Measurements from ENCODE around the gene DSPP. TPM values are rescaled to one million over a fixed set of nuclear protein-coding genes. Genes with fewer than 3 reads are reported as not detected.

DSPP gene
- total and polyA plus RNA-seq, 2 experiments from 2014 or later: 0.08 TPM; not detected in 1

GRCh38 chr4:87616268-87616667, 7.9 kb downstream of the DSPP start (continued):
- TF ChIP-seq, protein P1, sequence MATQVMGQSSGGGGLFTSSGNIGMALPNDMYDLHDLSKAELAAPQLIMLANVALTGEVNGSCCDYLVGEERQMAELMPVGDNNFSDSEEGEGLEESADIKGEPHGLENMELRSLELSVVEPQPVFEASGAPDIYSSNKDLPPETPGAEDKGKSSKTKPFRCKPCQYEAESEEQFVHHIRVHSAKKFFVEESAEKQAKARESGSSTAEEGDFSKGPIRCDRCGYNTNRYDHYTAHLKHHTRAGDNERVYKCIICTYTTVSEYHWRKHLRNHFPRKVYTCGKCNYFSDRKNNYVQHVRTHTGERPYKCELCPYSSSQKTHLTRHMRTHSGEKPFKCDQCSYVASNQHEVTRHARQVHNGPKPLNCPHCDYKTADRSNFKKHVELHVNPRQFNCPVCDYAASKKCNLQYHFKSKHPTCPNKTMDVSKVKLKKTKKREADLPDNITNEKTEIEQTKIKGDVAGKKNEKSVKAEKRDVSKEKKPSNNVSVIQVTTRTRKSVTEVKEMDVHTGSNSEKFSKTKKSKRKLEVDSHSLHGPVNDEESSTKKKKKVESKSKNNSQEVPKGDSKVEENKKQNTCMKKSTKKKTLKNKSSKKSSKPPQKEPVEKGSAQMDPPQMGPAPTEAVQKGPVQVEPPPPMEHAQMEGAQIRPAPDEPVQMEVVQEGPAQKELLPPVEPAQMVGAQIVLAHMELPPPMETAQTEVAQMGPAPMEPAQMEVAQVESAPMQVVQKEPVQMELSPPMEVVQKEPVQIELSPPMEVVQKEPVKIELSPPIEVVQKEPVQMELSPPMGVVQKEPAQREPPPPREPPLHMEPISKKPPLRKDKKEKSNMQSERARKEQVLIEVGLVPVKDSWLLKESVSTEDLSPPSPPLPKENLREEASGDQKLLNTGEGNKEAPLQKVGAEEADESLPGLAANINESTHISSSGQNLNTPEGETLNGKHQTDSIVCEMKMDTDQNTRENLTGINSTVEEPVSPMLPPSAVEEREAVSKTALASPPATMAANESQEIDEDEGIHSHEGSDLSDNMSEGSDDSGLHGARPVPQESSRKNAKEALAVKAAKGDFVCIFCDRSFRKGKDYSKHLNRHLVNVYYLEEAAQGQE (IDR thresholded peaks at IDR 0.05; ENCODE audit: unreplicated experiment): no peak

- no peaks in the 10 kb centered on the region for H3K79me2 ChIP-seq (replicated peaks; ENCODE audit: insufficient read depth)
- H2AFZ ChIP-seq: peak overlapping the region; percentile 21; the same call in 1 of the 2 replicates
- TF ChIP-seq, protein P2, sequence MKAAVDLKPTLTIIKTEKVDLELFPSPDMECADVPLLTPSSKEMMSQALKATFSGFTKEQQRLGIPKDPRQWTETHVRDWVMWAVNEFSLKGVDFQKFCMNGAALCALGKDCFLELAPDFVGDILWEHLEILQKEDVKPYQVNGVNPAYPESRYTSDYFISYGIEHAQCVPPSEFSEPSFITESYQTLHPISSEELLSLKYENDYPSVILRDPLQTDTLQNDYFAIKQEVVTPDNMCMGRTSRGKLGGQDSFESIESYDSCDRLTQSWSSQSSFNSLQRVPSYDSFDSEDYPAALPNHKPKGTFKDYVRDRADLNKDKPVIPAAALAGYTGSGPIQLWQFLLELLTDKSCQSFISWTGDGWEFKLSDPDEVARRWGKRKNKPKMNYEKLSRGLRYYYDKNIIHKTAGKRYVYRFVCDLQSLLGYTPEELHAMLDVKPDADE (IDR thresholded peaks at IDR 0.05): no peak
- TF ChIP-seq ZNF331 (CRISPR knock-in tag; IDR thresholded peaks at IDR 0.05; ENCODE audit: low read depth): no peak
- TF ChIP-seq CREB1 (CRISPR knock-in tag; IDR thresholded peaks at IDR 0.05; ENCODE audit: low read depth): no peak
- no peak for TF ChIP-seq EZH2phosphoT487 (IDR thresholded peaks at IDR 0.05; ENCODE audit: unreplicated experiment)
- TF ChIP-seq EZH2 (IDR thresholded peaks at IDR 0.05; ENCODE audit: low read depth, unreplicated experiment): no peak
- TF ChIP-seq, protein P1 (IDR thresholded peaks at IDR 0.05; ENCODE audit: unreplicated experiment): no peak
- TF ChIP-seq, protein P3, sequence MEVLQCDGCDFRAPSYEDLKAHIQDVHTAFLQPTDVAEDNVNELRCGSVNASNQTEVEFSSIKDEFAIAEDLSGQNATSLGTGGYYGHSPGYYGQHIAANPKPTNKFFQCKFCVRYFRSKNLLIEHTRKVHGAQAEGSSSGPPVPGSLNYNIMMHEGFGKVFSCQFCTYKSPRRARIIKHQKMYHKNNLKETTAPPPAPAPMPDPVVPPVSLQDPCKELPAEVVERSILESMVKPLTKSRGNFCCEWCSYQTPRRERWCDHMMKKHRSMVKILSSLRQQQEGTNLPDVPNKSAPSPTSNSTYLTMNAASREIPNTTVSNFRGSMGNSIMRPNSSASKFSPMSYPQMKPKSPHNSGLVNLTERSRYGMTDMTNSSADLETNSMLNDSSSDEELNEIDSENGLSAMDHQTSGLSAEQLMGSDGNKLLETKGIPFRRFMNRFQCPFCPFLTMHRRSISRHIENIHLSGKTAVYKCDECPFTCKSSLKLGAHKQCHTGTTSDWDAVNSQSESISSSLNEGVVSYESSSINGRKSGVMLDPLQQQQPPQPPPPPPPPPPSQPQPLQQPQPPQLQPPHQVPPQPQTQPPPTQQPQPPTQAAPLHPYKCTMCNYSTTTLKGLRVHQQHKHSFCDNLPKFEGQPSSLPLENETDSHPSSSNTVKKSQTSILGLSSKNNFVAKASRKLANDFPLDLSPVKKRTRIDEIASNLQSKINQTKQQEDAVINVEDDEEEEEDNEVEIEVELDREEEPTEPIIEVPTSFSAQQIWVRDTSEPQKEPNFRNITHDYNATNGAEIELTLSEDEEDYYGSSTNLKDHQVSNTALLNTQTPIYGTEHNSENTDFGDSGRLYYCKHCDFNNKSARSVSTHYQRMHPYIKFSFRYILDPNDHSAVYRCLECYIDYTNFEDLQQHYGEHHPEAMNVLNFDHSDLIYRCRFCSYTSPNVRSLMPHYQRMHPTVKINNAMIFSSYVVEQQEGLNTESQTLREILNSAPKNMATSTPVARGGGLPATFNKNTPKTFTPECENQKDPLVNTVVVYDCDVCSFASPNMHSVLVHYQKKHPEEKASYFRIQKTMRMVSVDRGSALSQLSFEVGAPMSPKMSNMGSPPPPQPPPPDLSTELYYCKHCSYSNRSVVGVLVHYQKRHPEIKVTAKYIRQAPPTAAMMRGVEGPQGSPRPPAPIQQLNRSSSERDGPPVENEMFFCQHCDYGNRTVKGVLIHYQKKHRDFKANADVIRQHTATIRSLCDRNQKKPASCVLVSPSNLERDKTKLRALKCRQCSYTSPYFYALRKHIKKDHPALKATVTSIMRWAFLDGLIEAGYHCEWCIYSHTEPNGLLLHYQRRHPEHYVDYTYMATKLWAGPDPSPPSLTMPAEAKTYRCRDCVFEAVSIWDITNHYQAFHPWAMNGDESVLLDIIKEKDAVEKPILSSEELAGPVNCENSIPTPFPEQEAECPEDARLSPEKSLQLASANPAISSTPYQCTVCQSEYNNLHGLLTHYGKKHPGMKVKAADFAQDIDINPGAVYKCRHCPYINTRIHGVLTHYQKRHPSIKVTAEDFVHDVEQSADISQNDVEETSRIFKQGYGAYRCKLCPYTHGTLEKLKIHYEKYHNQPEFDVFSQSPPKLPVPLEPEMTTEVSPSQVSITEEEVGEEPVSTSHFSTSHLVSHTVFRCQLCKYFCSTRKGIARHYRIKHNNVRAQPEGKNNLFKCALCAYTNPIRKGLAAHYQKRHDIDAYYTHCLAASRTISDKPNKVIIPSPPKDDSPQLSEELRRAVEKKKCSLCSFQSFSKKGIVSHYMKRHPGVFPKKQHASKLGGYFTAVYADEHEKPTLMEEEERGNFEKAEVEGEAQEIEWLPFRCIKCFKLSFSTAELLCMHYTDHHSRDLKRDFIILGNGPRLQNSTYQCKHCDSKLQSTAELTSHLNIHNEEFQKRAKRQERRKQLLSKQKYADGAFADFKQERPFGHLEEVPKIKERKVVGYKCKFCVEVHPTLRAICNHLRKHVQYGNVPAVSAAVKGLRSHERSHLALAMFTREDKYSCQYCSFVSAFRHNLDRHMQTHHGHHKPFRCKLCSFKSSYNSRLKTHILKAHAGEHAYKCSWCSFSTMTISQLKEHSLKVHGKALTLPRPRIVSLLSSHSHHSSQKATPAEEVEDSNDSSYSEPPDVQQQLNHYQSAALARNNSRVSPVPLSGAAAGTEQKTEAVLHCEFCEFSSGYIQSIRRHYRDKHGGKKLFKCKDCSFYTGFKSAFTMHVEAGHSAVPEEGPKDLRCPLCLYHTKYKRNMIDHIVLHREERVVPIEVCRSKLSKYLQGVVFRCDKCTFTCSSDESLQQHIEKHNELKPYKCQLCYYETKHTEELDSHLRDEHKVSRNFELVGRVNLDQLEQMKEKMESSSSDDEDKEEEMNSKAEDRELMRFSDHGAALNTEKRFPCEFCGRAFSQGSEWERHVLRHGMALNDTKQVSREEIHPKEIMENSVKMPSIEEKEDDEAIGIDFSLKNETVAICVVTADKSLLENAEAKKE (CRISPR knock-in tag; IDR thresholded peaks at IDR 0.05): no peak
- no peak for TF ChIP-seq ZNF114 (CRISPR knock-in tag; IDR thresholded peaks at IDR 0.05)
- TF ChIP-seq POLR2AphosphoS5 (IDR thresholded peaks at IDR 0.05; ENCODE audit: low read depth): no peak
- no peak for TF ChIP-seq NANOG (IDR thresholded peaks at IDR 0.05; ENCODE audit: borderline replicate concordance)
- no peak for TF ChIP-seq STAT1 (IDR thresholded peaks at IDR 0.05; ENCODE audit: unreplicated experiment)
- DNase-seq (ENCODE audit: low spot score) (no peak), ATAC-seq (no peak)
- H3K4me3 Mint-ChIP-seq: no peak overlapping the region
- no peaks in the 10 kb centered on the region for H4K20me1 ChIP-seq (replicated peaks; ENCODE audit: insufficient read depth)
- H3K4me1 Mint-ChIP-seq: peaks cover 4% of the 10 kb centered on the region; the same call in 2 of the 3 replicates
- H3K9me2 ChIP-seq (ENCODE audit: insufficient read depth): no peaks in the 10 kb centered on the region
- H3K36me3 Mint-ChIP-seq (ENCODE audit: low read depth): no peaks in the 10 kb centered on the region
- H3K9me3 Mint-ChIP-seq: no peaks in the 10 kb centered on the region; the same call in 2 of the 3 replicates
- H3K4me3 ChIP-seq: no peak overlapping the region
- H3K27me3 Mint-ChIP-seq (ENCODE audit: insufficient read depth, low read depth, poor library complexity): no peaks in the 10 kb centered on the region
- no peaks in the 10 kb centered on the region for H3K27me3 ChIP-seq (ENCODE audit: insufficient read depth)
- H3K27ac Mint-ChIP-seq: no peak overlapping the region
- H3K27ac ChIP-seq (ENCODE audit: low read depth): no peak overlapping the region
- H3F3A ChIP-seq (replicated peaks; ENCODE audit: low read depth): no peaks in the 10 kb centered on the region
- H3K4me1 ChIP-seq (ENCODE audit: insufficient read depth): no peaks in the 10 kb centered on the region
- no peaks in the 10 kb centered on the region for H3K36me3 ChIP-seq (ENCODE audit: insufficient read depth)
- H3K4me2 ChIP-seq: no peak overlapping the region
Measured at GRCh38 chr4:87620086-87620485, 11.8 kb downstream of the DSPP start.

All from GM23338 (cell line).